ENCODE measurements around the gene PPIG. TPM values are rescaled to one million over a fixed set of nuclear protein-coding genes. Genes with fewer than 3 reads are reported as not detected.

The PPIG gene
- polyA plus RNA-seq, 1 of the 3 experiments (the other 2 are of a cell fraction), result 8.3 TPM

DNA sequence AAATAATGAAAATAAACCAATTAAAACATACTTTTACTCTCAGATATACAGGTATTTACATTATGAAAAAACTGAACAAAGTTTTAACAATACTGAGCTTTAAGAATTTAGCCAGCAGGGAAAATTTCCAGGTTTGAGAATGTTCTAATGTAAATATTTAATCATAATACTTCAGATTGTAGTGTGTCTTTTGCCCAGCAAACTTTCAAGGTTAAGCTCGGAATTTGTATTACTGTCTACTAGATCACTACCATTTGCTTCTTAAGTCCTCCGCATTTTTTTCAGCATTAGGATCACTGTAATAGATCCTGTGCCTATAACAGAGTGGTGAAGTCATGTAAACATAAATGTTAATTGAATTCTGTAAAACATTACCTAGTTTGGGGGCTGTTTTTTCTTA, 57.3 kb downstream of the PPIG start:
- no peak overlapping the region for H3K4me3 ChIP-seq (ENCODE audit: low read depth in 2 of 2, low read length in 1 of 2)
- CTCF ChIA-PET, result interaction anchor here (1.4 to 3.9 kb wide), 2 partner anchors 12 to 183 kb away, joined by 4 to 21 read pairs; partner anchors contain the start of gene METTL5

More for the DNA sequence above, 57.3 kb downstream of the PPIG start:
- 93% methylated on average over 2 of the region's 2 CpGs for WGBS (ENCODE audit: low lambda C conversion rate)
- Histone ChIP-seq H2AFZ (ENCODE audit: low read depth) (no peak overlapping the region), H3K9ac (no peak overlapping the region), H3K9me2 (no peaks in the 10 kb centered on the region), H3K79me2 (ENCODE audit: insufficient read depth) (no peaks in the 10 kb centered on the region), H3K4me2 (no peak overlapping the region), H3K27ac (ENCODE audit: low read depth in 2 of 2, low read length in 1 of 2) (no peak overlapping the region), H3K4me1 (ENCODE audit: control insufficient read depth in 1 of 2, insufficient read depth in 2 of 2, low read depth in 1 of 2, low read length in 1 of 2) (no peaks in the 10 kb centered on the region; a peak in 1 of 4 replicates), H3K9me3 (no peaks in the 10 kb centered on the region), H3K36me3 (replicated peaks in 1 of 2; ENCODE audit: control insufficient read depth in 1 of 2, insufficient read depth in 2 of 2, low read length in 1 of 2) (peaks cover 34 to 37% of the 10 kb centered on the region in 2 experiments), H3F3A (replicated peaks; ENCODE audit: insufficient read depth) (peaks cover 6% of the 10 kb centered on the region), H4K20me1 (ENCODE audit: insufficient read depth) (no peaks in the 10 kb centered on the region), H3K27me3 (ENCODE audit: insufficient read depth) (no peaks in the 10 kb centered on the region)
- POLR2A ChIA-PET, result no interaction called here
- DNase-seq, result no peak
- TF ChIP-seq GABPA (IDR thresholded peaks at IDR 0.05; ENCODE audit: low read depth) (no peak), NRF1 (IDR thresholded peaks at IDR 0.05; ENCODE audit: low read depth, low read length) (no peak), EP300 (IDR thresholded peaks at IDR 0.05; ENCODE audit: borderline replicate concordance in 1 of 2, low read depth in 1 of 2, low read length in 1 of 2) (no peak), TEAD4 (IDR thresholded peaks at IDR 0.05; ENCODE audit: borderline replicate concordance, insufficient read depth) (no peak), ELF1 (IDR thresholded peaks at IDR 0.05) (no peak), FOXM1 (IDR thresholded peaks at IDR 0.05; ENCODE audit: low read depth) (no peak), SMC3 (IDR thresholded peaks at IDR 0.05; ENCODE audit: low read depth, low read length) (no peak), TAF1 (IDR thresholded peaks at IDR 0.05; ENCODE audit: borderline replicate concordance, low read depth, low read length) (no peak), FOSL2 (IDR thresholded peaks at IDR 0.05; ENCODE audit: borderline replicate concordance, low read depth) (no peak), CHD2 (IDR thresholded peaks at IDR 0.05; ENCODE audit: low read length, partially characterized antibody) (no peak), SIN3A (IDR thresholded peaks at IDR 0.05; ENCODE audit: borderline replicate concordance, low read depth, low read length) (no peak), RAD21 (IDR thresholded peaks at IDR 0.05; ENCODE audit: low read length) (no peak)
- TF ChIP-seq, protein P1, sequence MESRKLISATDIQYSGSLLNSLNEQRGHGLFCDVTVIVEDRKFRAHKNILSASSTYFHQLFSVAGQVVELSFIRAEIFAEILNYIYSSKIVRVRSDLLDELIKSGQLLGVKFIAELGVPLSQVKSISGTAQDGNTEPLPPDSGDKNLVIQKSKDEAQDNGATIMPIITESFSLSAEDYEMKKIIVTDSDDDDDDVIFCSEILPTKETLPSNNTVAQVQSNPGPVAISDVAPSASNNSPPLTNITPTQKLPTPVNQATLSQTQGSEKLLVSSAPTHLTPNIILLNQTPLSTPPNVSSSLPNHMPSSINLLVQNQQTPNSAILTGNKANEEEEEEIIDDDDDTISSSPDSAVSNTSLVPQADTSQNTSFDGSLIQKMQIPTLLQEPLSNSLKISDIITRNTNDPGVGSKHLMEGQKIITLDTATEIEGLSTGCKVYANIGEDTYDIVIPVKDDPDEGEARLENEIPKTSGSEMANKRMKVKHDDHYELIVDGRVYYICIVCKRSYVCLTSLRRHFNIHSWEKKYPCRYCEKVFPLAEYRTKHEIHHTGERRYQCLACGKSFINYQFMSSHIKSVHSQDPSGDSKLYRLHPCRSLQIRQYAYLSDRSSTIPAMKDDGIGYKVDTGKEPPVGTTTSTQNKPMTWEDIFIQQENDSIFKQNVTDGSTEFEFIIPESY (IDR thresholded peaks at IDR 0.05; ENCODE audit: borderline replicate concordance, low read depth), result no peak
- TF ChIP-seq, protein P2, sequence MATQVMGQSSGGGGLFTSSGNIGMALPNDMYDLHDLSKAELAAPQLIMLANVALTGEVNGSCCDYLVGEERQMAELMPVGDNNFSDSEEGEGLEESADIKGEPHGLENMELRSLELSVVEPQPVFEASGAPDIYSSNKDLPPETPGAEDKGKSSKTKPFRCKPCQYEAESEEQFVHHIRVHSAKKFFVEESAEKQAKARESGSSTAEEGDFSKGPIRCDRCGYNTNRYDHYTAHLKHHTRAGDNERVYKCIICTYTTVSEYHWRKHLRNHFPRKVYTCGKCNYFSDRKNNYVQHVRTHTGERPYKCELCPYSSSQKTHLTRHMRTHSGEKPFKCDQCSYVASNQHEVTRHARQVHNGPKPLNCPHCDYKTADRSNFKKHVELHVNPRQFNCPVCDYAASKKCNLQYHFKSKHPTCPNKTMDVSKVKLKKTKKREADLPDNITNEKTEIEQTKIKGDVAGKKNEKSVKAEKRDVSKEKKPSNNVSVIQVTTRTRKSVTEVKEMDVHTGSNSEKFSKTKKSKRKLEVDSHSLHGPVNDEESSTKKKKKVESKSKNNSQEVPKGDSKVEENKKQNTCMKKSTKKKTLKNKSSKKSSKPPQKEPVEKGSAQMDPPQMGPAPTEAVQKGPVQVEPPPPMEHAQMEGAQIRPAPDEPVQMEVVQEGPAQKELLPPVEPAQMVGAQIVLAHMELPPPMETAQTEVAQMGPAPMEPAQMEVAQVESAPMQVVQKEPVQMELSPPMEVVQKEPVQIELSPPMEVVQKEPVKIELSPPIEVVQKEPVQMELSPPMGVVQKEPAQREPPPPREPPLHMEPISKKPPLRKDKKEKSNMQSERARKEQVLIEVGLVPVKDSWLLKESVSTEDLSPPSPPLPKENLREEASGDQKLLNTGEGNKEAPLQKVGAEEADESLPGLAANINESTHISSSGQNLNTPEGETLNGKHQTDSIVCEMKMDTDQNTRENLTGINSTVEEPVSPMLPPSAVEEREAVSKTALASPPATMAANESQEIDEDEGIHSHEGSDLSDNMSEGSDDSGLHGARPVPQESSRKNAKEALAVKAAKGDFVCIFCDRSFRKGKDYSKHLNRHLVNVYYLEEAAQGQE (IDR thresholded peaks at IDR 0.05; ENCODE audit: low read depth, low read length), result no peak
- TF ChIP-seq, protein P3, sequence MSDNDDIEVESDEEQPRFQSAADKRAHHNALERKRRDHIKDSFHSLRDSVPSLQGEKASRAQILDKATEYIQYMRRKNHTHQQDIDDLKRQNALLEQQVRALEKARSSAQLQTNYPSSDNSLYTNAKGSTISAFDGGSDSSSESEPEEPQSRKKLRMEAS (IDR thresholded peaks at IDR 0.05; ENCODE audit: low read depth), result no peak
- TF ChIP-seq, protein P4, sequence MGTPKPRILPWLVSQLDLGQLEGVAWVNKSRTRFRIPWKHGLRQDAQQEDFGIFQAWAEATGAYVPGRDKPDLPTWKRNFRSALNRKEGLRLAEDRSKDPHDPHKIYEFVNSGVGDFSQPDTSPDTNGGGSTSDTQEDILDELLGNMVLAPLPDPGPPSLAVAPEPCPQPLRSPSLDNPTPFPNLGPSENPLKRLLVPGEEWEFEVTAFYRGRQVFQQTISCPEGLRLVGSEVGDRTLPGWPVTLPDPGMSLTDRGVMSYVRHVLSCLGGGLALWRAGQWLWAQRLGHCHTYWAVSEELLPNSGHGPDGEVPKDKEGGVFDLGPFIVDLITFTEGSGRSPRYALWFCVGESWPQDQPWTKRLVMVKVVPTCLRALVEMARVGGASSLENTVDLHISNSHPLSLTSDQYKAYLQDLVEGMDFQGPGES (IDR thresholded peaks at IDR 0.05; ENCODE audit: low read depth, low read length), result no peak
- TF ChIP-seq, protein P5, sequence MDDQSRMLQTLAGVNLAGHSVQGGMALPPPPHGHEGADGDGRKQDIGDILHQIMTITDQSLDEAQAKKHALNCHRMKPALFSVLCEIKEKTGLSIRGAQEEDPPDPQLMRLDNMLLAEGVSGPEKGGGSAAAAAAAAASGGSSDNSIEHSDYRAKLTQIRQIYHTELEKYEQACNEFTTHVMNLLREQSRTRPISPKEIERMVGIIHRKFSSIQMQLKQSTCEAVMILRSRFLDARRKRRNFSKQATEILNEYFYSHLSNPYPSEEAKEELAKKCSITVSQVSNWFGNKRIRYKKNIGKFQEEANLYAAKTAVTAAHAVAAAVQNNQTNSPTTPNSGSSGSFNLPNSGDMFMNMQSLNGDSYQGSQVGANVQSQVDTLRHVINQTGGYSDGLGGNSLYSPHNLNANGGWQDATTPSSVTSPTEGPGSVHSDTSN (IDR thresholded peaks at IDR 0.05), result no peak
